GM19043 (cell line): ENCODE measurements around the gene PFDN2.

Experiments
- ATAC-seq: cut with Tn5 transposase; IDR thresholded peaks from one replicate; pipeline ENCODE4 v1.9.1; 2021; ENCODE audit warnings: low read depth; ENCODE audit not compliant: unreplicated experiment

PFDN2 gene

GRCh38 chr1:161106431-161106830, 11.4 kb downstream of the PFDN2 start:
- ATAC-seq: no peak

- ATAC-seq: no peak
These were observed 17.3 kb downstream of the PFDN2 start for GRCh38 chr1:161100556-161100955.

GRCh38 chr1:161099090-161099802, 18.6 kb downstream of the PFDN2 start:
- no peak for ATAC-seq

DNA sequence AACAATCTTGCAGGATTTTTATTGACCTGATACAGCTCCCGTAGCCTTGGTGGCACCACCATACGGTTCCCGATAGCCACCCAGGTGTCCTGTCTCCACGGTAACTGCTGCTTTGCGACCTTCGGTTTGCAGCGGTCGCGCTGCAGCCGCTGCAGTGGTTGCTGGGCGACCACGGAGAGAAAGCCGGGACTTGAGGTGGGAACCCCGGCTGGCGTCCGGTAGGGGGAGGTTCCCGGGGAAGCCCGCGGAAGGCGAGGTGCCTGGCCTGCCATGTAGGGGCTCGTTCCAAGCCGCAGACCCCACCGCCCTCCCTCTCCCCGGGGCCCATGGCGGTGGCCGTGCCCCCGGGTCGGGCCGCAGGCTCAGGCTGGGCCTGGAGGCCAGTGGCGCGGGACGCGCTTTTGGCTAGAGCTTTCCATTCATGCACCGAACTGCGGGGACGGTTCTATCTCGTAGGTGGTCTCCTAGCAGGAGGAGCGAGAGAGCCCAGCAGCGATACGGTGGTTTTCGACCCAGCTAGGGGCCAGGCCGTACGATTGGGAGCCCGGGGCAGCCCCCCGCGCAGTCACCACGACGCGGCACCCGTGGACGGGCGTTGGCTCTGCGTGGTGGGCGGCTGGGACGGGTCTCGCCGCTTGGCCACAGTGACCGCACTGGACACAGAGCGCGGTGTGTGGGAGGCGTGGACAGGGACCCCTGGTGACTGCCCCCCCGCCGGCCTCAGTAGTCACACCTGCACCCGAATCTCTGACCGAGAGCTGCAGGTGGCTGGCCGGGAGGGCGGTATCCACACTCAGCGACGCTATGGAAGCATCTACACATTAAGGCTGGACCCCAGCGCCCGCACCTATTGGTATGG, 19.4 kb downstream of the PFDN2 start, which contains the start of gene KLHDC9:
Gene KLHDC9, plus strand, starts transcription at position 152 of the 859 bp plus-strand sequence. Its CDS starts 175 bp downstream, at position 327.
- peak; percentile 73 for ATAC-seq

DNA sequence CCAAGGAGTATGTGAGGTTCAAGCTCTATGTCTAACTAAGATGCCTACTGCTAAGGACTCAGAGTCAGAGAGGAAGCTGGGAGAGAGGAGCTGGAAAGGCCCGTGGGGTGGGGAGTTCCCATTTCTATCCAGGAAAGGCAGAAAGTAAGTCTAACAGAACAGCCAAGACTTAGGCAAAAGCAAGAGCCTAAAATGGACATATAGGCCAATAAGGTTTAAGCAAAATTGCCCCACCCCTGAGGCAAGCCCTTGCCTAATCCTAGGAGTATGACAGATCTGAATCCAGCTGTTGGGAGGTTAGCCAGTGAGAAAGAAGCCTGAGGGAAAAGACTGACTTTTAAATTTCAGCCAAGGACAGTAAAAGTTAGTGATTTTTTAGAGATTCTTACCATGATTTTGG, 21.3 kb downstream of the PFDN2 start:
- ATAC-seq: no peak

GRCh38 chr1:161096015-161096414, 21.8 kb downstream of the PFDN2 start:
- ATAC-seq: peak; percentile 45

DNA sequence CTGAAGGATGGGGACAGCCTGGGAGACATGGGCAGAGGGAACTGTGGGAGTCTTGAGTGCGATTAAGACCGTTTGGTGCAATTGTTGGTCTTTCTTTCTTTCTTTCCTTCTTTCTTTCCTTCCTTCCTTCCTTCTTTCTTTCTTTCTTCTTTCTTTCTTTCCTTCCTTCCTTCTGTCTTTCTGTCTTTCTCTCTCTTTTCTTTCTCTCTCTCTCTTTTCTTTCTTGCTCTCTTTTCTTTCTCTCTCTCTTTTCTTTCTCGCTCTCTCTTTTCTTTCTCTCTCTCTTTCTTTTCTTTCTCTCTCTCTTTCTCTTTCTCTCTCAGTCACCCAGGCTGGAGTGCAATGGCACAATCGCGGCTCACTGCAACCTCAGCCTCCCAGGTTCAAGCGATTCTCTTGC, 22.6 kb downstream of the PFDN2 start:
- ATAC-seq: no peak

GRCh38 chr1:161094481-161094880, 23.4 kb downstream of the PFDN2 start:
- ATAC-seq: no peak

GRCh38 chr1:161092621-161093028, 25.2 kb downstream of the PFDN2 start:
- no peak for ATAC-seq

DNA sequence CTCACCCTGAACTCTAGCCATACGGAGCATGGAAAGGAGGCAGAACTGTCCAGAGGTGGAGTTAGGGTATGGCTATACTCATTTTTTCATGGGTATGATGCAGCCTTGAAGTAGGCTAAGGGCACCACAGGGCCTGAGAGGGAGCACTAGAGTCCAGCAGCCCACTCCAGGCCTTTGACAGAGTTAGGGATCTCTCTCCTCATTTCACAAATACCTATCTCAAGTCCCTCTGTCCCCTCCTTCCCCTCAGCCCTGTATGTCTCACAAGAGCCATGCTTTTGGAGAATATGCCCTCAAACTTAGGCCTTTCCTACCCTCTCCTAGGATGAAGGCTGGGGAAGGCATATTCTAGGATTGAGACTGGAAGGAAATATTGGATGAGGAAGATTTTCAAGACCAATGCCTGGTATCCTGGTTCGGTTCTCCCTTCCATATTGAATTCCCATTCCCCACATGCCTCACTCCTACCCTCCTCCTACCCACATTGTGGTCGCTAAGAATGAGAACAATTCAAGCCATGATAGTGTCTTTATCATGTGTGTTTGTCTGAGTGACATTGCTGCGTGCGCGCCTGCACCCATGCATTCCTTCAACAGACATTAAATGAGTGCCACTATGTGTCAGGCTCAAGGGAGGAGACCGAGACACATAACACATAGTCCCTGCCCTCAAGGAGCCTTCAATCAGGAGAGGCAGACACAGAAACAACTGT, 25.9 kb downstream of the PFDN2 start:
- ATAC-seq: no peak

GRCh38 chr1:161091093-161091492, 26.7 kb downstream of the PFDN2 start:
- ATAC-seq: no peak

DNA sequence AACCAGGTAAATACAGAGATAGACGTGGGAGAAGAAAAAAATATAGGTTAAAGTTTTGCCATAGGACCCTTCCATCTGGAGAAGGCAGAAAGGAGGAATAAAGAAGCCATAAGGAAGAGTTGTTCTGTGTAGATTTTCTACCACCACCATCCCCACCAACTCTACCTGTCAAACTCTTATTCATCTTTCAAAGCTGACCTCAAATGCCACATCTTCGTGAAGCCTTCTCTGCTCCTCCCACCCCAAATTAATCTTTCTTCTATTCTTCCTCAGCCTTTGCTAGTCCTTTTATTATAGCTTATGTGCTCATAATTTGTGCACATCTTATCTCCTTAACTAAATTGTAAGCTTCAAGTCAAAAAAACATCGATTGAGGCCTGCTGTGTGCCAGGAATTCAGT, 27.2 kb downstream of the PFDN2 start:
- no peak for ATAC-seq

DNA sequence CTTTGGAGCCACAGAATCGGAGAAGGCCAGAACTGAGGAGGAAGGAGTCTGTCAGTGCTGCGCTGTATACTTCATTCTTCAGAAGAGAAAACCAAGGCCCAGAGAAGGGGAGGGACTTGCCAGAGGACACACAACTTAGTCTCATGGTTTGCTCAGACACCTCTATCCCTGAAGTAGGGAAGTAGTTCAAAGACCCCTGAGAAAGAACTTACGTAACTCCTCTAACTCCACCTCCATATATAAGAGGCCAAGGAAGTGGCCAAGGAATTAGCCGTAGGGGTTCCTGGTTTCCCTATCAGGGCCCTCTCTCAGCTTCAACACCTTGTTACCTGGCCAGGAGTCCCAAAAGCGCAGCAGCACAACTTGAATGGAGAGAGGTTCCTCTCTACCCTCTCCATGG, 27.9 kb downstream of the PFDN2 start:
- no peak for ATAC-seq

GRCh38 chr1:161089251-161089924, 28.4 kb downstream of the PFDN2 start, which contains the start of gene NECTIN4:
NECTIN4 (minus strand) TSS chr1:161089558; CDS start chr1:161089296, 262 bp downstream.
- no peak for ATAC-seq

DNA sequence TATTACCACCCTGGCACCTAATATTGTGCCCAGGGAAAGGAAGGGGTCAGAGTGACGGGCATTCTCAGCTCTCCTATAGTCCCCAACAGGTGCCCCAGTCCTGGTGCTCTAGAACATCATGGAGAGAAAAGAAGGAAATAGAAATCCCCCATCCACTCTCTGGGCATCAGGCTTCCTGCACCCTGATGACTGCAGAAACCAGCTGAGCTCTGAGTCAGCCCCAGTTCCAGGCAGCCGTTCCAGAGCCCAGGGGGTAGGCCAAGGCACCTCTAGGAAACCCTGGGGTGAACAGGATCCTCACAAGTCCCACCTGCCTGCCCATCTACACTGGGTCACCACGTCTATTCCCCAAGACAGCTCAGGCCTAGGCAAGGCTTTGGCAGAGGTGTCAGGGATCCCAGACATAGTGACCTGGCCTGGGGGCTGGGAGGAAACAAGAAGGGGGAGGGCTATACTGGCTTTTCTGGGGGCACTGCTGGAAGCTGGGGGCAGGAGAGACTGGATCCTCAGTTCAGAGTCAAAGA, 29.2 kb downstream of the PFDN2 start:
- no peak for ATAC-seq

- ATAC-seq: no peak
These were observed 31.4 kb downstream of the PFDN2 start for GRCh38 chr1:161086457-161086856.

DNA sequence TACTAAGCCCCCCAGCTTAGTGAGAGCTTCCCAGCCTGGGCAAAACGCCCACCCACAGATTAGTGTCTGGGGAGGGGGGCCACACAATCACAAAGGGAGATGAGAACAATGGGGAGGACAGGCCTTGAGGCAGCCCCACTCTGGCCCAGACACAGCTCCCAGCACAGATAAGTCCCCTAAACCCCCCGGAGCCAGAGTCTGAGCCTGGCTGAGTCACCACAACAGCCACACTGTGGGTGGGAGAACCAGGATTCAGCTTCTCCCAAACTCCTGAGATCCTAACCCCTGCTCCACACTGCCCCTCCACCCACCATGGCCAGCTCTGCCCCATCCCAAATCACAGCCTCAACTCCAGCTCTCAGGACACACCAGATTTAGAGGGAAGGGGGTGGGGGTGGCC, 32.7 kb downstream of the PFDN2 start:
- no peak for ATAC-seq

GRCh38 chr1:161084597-161084988, 33.2 kb downstream of the PFDN2 start:
- no peak for ATAC-seq

GRCh38 chr1:161083748-161084596, 33.9 kb downstream of the PFDN2 start:
- ATAC-seq: no peak
